Subcutaneous adipose tissue (tissue), 4 donors: Measurements from ENCODE around the gene TMEM87B. TPM values are rescaled to one million over a fixed set of nuclear protein-coding genes. Genes with fewer than 3 reads are reported as not detected.

ENCODE experiments used
- total RNA-seq, 4 donors: library from RNA; depleted of rRNA; stranded (reverse); fragments of >200 nt; gene quantifications; one replicate each; pipeline ENCODE4 v1.1.0, GENCODE V29; 2016
- TF ChIP-seq, protein P1 (sequence below): fragments of 450-650 bp; IDR thresholded peaks from one replicate; pipeline ENCODE4 v1.5.1; 2016; ENCODE audit warnings: low read depth, mild to moderate bottlenecking, control low read depth, antibody characterized with exemption, moderate library complexity

TMEM87B gene
- total RNA-seq, 4 donors from 2014 or later: 13.6 to 27.5 (median 20.6) TPM

DNA sequence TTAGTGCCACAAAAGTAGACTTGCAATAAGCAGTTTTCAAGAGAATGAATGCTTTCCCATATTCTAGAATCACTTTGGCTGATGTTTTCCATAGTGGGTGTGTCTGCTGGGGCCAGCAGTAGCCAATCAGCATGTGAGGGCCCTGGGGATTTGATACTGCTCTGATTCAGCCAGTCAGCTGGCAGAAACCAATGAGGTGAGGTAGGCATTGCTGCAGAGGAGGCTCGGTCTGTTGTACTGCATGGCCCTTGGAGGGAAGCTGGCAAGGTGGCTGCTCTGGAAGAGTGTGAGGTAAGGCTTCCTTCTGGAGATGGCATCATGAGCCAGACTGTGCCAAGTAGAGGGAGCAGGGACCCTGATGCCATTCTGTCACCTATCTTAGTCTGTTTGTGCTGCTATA lies 22.7 kb downstream of the TMEM87B start:
- TF ChIP-seq, protein P1, sequence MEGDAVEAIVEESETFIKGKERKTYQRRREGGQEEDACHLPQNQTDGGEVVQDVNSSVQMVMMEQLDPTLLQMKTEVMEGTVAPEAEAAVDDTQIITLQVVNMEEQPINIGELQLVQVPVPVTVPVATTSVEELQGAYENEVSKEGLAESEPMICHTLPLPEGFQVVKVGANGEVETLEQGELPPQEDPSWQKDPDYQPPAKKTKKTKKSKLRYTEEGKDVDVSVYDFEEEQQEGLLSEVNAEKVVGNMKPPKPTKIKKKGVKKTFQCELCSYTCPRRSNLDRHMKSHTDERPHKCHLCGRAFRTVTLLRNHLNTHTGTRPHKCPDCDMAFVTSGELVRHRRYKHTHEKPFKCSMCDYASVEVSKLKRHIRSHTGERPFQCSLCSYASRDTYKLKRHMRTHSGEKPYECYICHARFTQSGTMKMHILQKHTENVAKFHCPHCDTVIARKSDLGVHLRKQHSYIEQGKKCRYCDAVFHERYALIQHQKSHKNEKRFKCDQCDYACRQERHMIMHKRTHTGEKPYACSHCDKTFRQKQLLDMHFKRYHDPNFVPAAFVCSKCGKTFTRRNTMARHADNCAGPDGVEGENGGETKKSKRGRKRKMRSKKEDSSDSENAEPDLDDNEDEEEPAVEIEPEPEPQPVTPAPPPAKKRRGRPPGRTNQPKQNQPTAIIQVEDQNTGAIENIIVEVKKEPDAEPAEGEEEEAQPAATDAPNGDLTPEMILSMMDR: no peak

DNA sequence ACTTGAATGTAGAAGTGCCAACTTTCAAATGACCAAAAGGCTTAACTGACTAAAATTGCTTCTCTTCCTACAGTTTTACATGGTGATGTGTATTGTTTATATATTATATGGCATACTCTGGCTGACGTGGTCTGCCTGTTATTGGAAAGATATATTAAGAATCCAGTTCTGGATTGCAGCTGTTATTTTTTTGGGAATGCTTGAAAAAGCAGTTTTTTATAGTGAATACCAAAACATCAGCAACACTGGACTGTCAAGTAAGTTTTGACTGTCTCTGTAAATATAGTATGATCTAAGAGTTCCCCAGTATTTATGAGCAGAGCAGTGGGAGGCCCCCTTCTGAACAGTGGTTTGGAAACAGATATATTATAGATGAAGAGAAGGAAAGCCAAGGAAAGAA lies 26.2 kb downstream of the TMEM87B start:
- TF ChIP-seq, protein P1: no peak

DNA sequence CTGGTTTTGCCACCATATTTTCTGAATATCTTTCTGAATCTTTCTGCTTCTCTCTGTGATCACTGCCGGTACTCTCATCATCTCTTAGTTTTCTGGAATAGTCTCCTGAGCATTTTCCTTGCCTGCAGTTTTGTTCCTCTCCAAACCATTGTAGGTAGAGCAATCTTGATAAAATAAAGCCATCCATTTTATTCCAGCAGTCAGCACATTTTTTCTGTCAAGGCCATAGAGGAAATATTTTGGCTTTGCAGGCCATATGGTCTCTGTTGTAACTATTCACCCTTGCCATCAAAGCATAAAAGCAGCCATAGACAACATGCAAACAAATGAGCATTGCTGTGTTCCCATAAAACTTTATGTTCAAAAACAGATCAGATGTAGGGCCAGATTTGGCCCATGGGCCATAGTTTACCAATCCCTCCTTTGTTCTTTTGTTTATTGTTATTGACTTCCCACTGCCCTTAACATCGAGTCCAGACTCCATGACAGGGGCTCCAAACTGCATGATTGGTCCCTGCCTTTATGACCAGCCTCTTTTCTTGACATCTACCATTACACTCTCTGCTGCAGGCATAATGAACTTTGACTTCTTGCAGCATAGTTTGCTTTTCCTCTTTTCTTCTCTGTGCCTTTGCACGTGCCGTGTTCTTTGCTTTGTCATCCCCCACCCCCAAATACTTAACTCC lies 29.8 kb downstream of the TMEM87B start:
- TF ChIP-seq, protein P1: no peak

DNA sequence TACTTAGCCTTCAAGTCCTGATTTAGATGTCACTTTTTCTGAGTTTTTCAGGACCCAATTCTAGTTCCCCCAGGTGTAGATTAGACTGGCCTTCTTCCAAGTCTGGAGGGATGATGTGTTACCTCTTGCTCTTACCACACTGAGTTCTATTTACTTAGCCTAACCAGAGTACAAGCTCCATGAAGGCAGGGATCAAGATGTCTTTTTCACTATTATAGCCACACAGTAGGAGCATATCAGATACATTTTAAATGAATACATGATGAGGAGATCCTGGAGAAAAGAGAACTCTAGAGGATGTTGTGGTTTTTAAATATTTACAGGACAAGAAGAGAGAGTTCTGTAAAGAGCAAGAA lies 30.3 kb downstream of the TMEM87B start:
- TF ChIP-seq, protein P1: no peak

DNA sequence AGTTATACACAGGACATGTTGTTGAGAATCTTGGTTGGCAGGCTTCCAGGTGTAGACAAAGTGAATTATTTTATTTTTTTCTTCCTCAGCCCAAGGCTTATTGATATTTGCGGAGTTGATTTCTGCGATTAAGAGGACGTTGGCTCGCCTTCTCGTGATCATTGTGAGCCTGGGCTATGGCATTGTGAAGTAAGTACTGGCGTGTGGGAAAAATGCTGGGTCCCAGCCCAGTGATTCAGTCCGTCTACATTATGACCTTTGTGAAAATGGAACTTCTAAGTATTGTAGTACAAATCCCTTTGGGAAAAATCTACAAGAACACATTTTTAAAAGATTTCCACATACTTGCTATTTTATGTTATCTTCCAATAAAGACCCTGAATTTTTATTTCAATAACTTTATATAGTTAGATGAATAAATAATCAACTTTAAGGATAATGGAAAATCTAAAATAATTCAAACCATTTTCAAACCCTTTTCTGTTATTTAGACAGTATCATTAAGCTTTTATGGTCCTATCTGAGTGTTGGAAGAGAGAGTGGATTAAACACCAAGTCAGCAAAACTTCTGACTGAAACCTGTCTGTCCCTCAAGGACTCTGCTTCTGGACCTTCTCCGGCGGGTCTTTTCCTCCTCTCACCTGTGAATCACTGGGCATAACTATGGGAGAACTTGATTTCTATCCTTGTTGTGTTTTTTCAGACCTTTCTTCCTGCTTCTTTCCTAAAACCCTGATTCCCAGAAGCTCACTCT lies 31.0 kb downstream of the TMEM87B start:
- TF ChIP-seq, protein P1: no peak

DNA sequence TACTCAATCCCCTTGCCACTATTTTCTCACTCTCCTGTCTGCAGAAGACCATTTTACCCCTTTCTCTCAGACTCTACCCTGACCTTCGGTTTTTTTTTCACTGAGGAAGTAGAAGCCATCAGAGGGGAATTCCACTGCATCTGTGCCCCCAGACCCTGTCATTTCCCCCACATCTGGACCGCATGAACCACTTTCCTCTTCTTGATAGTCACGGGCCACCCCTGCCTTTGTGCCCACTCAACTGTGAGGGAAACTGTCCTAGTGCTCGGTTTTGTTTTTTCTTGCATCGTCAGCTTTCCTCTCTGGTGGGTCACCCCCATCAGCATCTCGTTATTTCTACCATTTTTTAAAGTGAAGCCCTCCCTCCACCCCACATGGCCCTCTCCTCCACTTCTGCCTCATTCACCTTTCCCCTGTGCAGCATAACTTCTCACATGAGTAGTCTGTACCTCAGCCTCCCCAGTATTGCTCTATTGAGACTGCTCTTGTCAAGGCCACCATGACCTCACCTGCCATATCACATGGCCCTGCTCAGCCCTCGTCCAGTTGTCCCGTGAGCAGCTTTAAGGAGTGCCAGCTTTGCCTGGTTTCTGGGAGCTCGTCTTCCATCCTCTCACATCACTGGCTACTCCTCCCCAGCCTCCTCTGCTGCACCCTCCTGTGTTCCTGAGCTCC lies 32.4 kb downstream of the TMEM87B start:
- TF ChIP-seq, protein P1: no peak

DNA sequence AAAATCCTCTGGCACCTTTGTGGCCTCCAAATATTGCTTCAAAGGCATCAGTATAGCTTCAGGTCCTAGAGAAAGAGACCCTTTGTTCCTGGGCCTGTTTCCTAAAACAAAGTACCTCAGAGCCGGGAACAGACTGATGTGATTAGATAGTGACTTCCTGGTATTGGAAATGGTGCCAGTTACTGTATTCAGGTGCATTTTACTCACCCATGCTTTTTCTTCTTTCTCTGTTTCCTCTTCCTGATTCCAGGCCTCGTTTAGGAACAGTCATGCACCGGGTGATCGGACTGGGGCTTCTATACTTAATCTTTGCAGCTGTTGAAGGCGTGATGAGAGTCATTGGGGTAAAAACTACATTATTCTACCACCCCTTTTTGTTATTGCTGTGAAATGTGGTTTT lies 34.3 kb downstream of the TMEM87B start:
- TF ChIP-seq, protein P1: no peak
